ENCODE measurements around the gene NCAM2.
"Not testable (repeated sequence)": the region's sequence is repeated elsewhere in the genome, so short reads cannot be mapped to it uniquely, and the experiment has no call there.

The NCAM2 gene

GRCh38 chr21:21366277-21366676 is 368.1 kb downstream of the NCAM2 start:
- DNase-seq, result no peak

DNA sequence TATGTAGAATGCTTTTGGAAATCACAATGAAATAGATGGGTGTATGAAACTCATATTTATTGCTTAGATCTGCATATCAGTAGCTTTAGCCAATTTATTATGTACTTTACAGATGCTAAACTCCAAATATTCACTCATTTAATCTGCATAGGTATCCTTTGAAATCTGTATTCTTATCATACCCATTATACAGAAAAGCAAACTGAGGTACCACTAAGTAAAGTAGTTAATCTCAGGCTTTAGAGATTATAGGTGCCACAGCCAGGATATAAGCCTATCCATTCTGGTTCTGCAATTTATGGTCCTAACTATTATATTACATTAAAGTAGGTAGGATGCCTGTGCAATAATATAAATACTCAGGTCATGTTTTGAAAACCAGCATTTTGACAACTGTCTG is 369.4 kb downstream of the NCAM2 start:
- no peak for DNase-seq

DNA sequence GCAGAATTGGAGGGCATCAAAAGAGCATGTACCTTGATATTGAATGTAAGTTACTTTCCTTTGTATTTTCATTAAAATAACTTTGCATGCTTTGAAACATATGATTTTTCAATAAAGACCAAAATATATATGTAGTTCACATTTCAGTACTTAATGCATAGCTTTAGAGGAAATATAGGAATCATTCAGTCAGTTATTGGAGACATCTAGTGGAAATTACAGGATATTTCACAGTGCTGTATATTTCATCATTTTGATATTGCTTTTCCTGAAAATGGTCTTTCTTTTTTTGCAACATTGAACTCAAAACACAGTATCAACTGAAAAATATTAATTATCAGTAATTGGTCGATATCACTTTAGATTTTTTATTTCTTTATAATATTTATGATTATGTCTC is 375.8 kb downstream of the NCAM2 start:
- DNase-seq, result no peak

DNA sequence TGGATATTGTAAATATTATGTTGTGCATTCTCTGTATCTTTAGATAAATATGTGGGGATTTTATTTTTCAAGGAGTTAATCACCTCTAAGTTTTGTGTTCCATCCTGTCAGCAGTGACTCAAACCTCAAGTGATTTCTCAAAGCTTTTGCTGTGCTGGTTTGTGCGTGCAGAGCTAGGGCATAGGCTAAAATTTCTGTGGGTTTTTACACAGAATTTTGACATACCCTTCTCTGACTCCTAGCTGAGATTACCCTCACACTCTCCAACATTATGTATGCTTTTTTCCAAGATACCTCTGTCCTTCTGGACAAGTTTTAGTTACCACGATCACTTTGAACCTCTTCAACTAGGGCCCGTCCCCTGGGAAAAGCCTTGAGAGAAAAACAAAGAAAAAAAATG is 384.9 kb downstream of the NCAM2 start:
- DNase-seq, result no peak

- no peak for DNase-seq
These were observed 386.8 kb downstream of the NCAM2 start for GRCh38 chr21:21384977-21385376.

DNA sequence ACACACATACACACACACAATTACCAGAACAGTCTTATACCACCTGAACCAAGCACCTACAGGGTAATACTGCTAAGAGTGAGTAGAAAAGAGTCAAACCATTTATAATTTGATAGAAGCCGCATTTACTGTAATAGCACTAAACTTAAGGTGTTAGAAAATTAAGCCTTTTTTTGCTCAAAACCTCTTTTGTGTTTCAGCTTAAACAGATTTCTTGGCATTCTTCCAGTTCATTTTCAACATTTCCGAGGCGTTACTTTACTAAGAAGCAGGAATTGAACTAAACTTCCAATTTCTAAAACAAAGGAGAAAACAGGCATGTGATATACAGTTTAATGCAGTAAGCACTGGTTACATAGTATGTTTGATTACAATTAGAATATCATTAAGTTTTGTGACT is 387.2 kb downstream of the NCAM2 start:
- DNase-seq, result no peak

GRCh38 chr21:21387916-21388315 is 389.7 kb downstream of the NCAM2 start:
- no peak for DNase-seq

DNA sequence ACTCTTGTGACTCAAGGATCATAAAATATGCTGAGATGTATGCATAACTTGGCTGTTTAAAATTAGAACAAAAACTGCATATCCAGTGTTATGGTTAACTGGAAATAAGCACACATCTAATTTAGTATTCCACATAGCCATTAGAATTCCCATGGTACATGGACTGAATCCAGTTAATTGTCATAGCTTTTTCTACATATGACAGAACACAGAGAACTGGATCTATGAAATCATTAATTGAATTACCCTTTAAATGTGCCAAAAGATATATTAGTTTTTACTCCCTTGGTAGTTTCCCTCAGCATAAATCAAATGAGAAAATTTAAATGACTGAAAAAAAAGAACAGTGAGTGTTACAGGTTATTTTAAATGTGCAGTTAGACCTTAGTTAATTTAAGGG is 395.9 kb downstream of the NCAM2 start:
- no peak for DNase-seq

DNA sequence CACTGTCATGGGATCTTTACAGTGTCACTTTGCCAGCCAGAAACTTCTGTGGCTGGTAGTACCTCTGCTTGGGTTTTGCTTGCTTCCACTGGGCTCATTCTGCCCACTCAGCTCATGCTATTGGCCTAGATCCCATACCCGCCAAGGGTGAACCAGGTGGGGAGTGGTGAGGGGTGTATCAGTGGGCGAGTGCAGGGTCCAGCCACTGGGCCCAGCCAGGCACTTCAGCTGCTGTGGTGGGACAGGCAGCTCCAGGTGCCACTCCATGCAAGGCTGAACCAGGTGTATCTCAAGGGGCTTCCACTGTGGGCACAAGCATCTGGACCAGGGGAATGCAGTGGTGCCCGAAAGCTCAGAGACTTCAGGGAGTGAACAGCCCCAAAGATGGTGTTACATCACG is 398.2 kb downstream of the NCAM2 start:
- no peak for DNase-seq

- DNase-seq, result no peak
These were observed 399.3 kb downstream of the NCAM2 start for GRCh38 chr21:21397464-21397863.

- no peak for DNase-seq
These were observed 403.2 kb downstream of the NCAM2 start for GRCh38 chr21:21401444-21401843.

GRCh38 chr21:21402187-21402586 is 404.0 kb downstream of the NCAM2 start:
- DNase-seq, result not testable (repeated sequence)

DNA sequence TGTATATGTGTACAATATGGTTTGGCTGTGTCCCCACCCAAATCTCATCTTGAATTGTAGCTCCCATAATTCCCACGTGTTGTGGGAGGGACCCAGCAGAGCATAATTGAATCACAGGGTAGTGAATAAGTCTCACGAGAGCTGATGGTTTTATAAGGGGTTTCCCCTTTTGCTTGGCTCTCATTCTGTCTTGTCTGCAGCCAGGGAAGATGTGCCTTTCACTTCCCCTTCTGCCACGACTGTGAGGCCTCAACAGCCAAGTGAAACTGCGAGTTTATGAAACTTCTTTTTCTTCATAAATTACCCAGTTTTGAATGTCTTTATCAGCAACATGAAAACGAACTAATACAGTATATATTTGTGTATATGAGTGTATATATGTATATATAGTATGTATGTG is 406.1 kb downstream of the NCAM2 start:
- not testable (repeated sequence) for DNase-seq

- no peak for DNase-seq
These were observed 408.7 kb downstream of the NCAM2 start for GRCh38 chr21:21406921-21407320.

DNA sequence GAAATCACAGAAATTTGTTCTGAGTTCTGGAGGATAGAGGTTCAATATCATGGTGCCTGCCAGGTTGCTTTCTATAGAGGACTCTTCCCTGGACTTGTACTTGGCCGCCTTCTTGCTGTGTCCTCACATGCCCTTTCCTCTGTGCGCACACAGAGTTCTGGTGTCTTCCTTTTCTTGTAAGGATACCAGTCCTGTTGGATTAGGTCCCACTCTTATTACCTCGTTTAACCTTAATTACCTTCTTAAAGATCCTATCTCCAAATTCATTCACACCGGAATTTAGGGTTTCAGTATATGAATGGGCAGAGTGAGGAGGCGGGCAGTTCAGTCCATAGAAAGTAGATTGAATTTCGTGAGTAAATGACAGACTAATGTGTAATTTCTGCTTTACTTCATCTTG is 413.9 kb downstream of the NCAM2 start:
- DNase-seq, result no peak

DNA sequence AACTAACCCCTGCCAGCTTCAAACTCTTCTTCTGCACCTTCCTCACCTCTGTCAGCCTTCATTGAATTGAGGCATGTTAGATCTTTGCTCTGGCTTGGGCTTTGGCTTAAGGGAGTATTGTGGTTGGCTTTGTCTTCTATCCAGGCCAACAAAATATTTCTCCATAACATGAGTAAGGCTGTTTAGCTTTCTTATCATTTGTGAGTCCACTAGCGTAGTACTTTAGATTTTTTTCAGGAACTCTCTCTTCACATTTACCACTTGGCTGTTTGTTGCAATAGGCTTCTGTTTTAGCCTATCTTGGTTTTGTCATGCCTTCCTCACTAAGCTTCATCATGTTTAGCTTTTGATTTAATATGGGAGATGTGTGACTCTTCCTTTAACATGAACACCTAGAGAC is 417.5 kb downstream of the NCAM2 start:
- no peak for DNase-seq

DNA sequence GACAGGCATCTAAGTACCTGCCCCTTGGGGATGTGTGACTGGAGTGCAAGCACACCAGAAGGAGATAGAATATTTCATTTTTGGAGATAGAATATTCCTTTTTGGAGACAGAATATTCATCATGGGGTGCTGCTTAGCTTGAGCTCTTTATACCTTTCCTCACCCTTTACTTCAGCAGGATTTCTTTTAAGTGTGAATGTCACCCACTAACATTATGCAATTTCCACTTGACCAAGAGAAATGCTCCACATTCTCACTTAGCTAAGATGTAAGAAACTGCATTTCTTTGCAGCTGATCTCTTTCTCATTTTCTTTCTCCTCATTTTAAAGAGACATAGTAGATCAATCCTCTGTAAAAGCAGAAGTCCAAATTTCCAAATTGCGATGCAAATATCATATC is 436.7 kb downstream of the NCAM2 start:
- DNase-seq, result no peak

- no peak for DNase-seq
These were observed 437.9 kb downstream of the NCAM2 start for GRCh38 chr21:21436012-21436534.

GRCh38 chr21:21439761-21440160 is 441.6 kb downstream of the NCAM2 start:
- no peak for DNase-seq

DNA sequence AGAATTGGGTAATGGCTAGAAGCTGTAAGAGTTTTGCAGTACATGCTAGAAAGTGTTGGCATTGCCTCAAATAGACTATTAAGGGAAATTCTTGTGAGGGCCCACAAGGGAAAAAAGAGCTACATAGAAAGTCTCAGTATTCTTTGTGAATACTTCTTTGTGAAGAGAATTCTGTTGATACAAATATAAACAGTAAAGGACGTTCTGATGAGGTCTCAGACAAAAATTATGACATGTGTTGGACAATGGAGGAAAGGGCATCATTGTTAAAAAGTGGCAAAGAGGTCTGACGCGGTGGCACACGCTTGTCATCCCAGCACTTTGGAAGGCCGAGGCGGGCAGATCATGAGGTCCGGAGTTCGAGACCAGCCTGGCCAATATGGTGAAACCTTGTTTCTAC is 458.9 kb downstream of the NCAM2 start:
- no peak for DNase-seq

GRCh38 chr21:21458124-21458631 is 460.0 kb downstream of the NCAM2 start:
- no peak for DNase-seq

DNA sequence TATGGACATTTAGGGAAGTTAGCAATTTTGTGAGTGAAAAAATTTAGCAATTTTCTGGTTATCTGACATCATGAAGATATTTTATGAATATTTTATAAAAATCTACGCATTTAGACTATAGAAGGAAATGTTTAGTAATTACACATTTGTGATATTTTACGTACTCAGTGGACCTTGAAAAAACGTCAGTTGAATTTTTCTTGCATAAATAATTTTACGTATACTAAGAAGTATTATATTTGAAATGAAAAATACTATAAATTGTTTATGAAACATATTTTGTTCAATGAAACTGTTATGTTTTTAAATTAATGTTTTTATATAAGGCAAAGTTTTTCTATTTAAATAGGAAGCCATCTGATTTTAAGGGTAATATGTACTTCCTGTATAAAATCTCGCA is 462.8 kb downstream of the NCAM2 start:
- DNase-seq, result no peak

DNA sequence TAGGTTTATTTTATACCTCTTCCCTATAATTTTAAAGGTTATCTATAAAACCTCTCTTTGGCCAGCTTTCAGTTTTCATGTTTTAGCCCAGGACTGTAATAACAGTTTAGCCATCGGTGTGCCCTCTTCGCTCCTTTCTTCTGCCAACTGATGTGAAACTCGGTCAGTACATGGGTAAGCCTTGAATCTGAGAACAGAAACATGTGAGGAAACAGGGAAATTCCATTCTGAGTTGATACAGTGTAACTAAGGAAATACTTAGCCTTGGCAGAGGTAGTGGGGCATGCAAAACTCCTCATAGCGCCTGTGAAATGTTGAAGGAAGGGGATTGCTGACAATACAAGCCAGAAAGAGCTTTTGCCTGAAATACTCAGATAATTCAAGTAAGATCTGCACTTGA is 465.2 kb downstream of the NCAM2 start:
- no peak for DNase-seq

DNA sequence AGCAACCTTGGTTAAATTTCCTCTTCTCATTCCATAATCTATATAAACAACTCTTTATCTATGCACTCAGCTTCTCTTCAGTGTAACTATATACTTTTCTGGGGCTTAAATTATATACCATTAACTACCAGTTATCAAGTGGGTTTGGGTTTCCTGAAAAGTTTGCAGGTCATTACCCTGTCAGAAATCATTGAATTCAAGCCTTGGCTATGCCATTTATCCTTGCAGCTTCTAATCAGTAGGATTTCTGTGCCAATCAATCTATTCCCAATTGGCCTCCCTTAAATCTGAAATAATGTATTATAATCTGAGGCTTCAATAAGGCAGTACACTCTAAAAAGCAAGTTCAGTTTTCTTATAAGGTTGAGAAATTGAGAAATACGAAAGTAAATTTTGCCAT is 466.5 kb downstream of the NCAM2 start:
- no peak for DNase-seq

GRCh38 chr21:21466752-21467151 is 468.5 kb downstream of the NCAM2 start:
- DNase-seq, result no peak

DNA sequence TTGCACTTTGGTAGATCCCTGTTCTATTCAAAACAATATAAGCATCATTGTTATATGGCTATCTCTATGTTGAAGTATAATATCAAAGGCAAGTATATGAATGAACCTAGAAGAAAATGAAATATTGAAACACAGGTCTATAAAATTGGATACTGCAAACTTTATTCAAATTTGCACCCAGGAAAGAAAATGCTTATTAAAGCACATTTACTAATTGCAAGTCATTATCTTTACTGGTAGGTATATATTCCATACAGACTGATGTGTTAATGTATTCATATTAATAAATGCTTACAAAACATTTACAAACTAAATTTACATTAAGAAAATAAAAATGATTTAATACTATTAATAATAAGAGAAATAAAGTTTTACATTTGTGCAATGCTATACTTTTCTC is 469.8 kb downstream of the NCAM2 start:
- no peak for DNase-seq

Measured in NCI-H2029 (cell line).